ENCODE data around the gene MYBPC1. TPM values are rescaled to one million over a fixed set of nuclear protein-coding genes. Genes with fewer than 3 reads are reported as not detected.
"Not testable (repeated sequence)": the region's sequence is repeated elsewhere in the genome, so short reads cannot be mapped to it uniquely, and the experiment has no call there.

The MYBPC1 gene
- total RNA-seq, 1 donor: not detected

- Histone ChIP-seq H2AFZ (ENCODE audit: low read length) (no peak overlapping the region), H3K36me3 (ENCODE audit: insufficient read depth, low read length) (no peaks in the 10 kb centered on the region), H3K4me1 (ENCODE audit: insufficient read depth, low read length) (no peaks in the 10 kb centered on the region), H3K4me3 (ENCODE audit: insufficient read depth, low read length) (no peak overlapping the region), H3K27me3 (ENCODE audit: insufficient read depth, low read length) (peaks cover 3% of the 10 kb centered on the region), H3K27ac (ENCODE audit: low read depth, low read length) (no peak overlapping the region), H3K4me2 (ENCODE audit: insufficient read depth, low read length) (no peak overlapping the region), H4K20me1 (ENCODE audit: insufficient read depth, low read length) (no peaks in the 10 kb centered on the region), H3K9me3 (ENCODE audit: low read depth, low read length) (no peaks in the 10 kb centered on the region), H3K79me2 (ENCODE audit: insufficient read depth, low read length) (no peaks in the 10 kb centered on the region)
- no peak for DNase-seq (ENCODE audit: insufficient read length, low spot score, missing footprints)
- TF ChIP-seq CTCF (IDR thresholded peaks at IDR 0.05; ENCODE audit: extremely low read depth, low read depth, low read length): no peak
Measured at GRCh38 chr12:101680240-101680639, 85.5 kb downstream of the MYBPC1 start.

GRCh38 chr12:101680647-101681046 is 85.9 kb downstream of the MYBPC1 start:
- DNase-seq (ENCODE audit: insufficient read length, low spot score, missing footprints): no peak
- no peak overlapping the region for H3K27ac ChIP-seq (ENCODE audit: low read depth, low read length)
- H3K4me3 ChIP-seq (ENCODE audit: insufficient read depth, low read length): no peak overlapping the region
- no peaks in the 10 kb centered on the region for H3K9me3 ChIP-seq (ENCODE audit: low read depth, low read length)
- no peaks in the 10 kb centered on the region for H3K36me3 ChIP-seq (ENCODE audit: insufficient read depth, low read length)
- no peaks in the 10 kb centered on the region for H3K4me1 ChIP-seq (ENCODE audit: insufficient read depth, low read length)
- H3K4me2 ChIP-seq (ENCODE audit: insufficient read depth, low read length): no peak overlapping the region
- H4K20me1 ChIP-seq (ENCODE audit: insufficient read depth, low read length): no peaks in the 10 kb centered on the region
- no peak for TF ChIP-seq CTCF (IDR thresholded peaks at IDR 0.05; ENCODE audit: extremely low read depth, low read depth, low read length)
- no peaks in the 10 kb centered on the region for H3K79me2 ChIP-seq (ENCODE audit: insufficient read depth, low read length)
- H3K27me3 ChIP-seq (ENCODE audit: insufficient read depth, low read length): peaks cover 3% of the 10 kb centered on the region
- no peak overlapping the region for H2AFZ ChIP-seq (ENCODE audit: low read length)

- not testable (repeated sequence) for H3K4me3 ChIP-seq (ENCODE audit: insufficient read depth, low read length); H3K4me2 ChIP-seq (ENCODE audit: insufficient read depth, low read length); DNase-seq (ENCODE audit: insufficient read length, low spot score, missing footprints); H3K79me2 ChIP-seq (ENCODE audit: insufficient read depth, low read length); H3K27ac ChIP-seq (ENCODE audit: low read depth, low read length); H4K20me1 ChIP-seq (ENCODE audit: insufficient read depth, low read length); H3K9me3 ChIP-seq (ENCODE audit: low read depth, low read length); H3K27me3 ChIP-seq (ENCODE audit: insufficient read depth, low read length); H3K36me3 ChIP-seq (ENCODE audit: insufficient read depth, low read length); H2AFZ ChIP-seq (ENCODE audit: low read length); H3K4me1 ChIP-seq (ENCODE audit: insufficient read depth, low read length)
Measured at GRCh38 chr12:101681627-101682026, 86.9 kb downstream of the MYBPC1 start.

- Histone ChIP-seq H3K4me1 (ENCODE audit: insufficient read depth, low read length) (no peaks in the 10 kb centered on the region), H3K27ac (ENCODE audit: low read depth, low read length) (no peak overlapping the region), H3K4me3 (ENCODE audit: insufficient read depth, low read length) (no peak overlapping the region), H4K20me1 (ENCODE audit: insufficient read depth, low read length) (no peaks in the 10 kb centered on the region), H3K27me3 (ENCODE audit: insufficient read depth, low read length) (peaks cover 3% of the 10 kb centered on the region), H3K4me2 (ENCODE audit: insufficient read depth, low read length) (no peak overlapping the region), H3K79me2 (ENCODE audit: insufficient read depth, low read length) (no peaks in the 10 kb centered on the region), H2AFZ (ENCODE audit: low read length) (no peak overlapping the region), H3K9me3 (ENCODE audit: low read depth, low read length) (no peaks in the 10 kb centered on the region), H3K36me3 (ENCODE audit: insufficient read depth, low read length) (no peaks in the 10 kb centered on the region)
- TF ChIP-seq CTCF (IDR thresholded peaks at IDR 0.05; ENCODE audit: extremely low read depth, low read depth, low read length): no peak
- no peak for DNase-seq (ENCODE audit: insufficient read length, low spot score, missing footprints)
Measured at GRCh38 chr12:101685092-101685491, 90.3 kb downstream of the MYBPC1 start.
